HG03108 (cell line): ENCODE measurements around the gene CFAP73.
"Not testable (repeated sequence)": the region's sequence is repeated elsewhere in the genome, so short reads cannot be mapped to it uniquely, and the experiment has no call there.

Source experiments
- ATAC-seq: cut with Tn5 transposase; IDR thresholded peaks from one replicate; pipeline ENCODE4 v1.9.1; 2021; ENCODE audit warnings: moderate library complexity; ENCODE audit not compliant: unreplicated experiment

The CFAP73 gene

GRCh38 chr12:113149361-113150150 lies at the start of gene CFAP73:
Gene CFAP73 (plus strand): TSS chr12:113149724. CDS start chr12:113149858, 134 bp downstream.
- ATAC-seq = no peak

- ATAC-seq = no peak
These were observed 49.8 kb upstream of the CFAP73 start for GRCh38 chr12:113099764-113100163.

DNA sequence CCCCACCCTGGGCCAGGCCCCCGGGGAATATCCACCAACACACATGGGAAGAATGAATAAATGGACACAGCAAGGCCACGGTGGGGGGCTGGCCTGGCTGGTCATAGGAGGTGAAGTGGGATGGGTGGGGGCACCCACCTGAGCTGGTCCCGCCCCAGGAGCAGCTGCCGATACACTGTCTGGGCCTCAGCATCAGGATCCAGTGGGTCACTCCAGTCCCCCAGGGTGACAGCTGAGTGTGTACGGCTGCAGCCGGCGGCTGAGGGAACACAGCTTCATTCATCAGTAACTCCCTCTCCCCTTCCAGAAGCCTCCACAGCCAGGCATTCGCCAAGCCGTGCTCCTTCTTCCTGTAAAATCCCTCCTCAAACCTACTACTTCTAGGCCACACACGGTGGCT lies 47.8 kb upstream of the CFAP73 start:
- ATAC-seq = no peak

GRCh38 chr12:113102811-113103210 lies 46.7 kb upstream of the CFAP73 start:
- ATAC-seq = no peak

DNA sequence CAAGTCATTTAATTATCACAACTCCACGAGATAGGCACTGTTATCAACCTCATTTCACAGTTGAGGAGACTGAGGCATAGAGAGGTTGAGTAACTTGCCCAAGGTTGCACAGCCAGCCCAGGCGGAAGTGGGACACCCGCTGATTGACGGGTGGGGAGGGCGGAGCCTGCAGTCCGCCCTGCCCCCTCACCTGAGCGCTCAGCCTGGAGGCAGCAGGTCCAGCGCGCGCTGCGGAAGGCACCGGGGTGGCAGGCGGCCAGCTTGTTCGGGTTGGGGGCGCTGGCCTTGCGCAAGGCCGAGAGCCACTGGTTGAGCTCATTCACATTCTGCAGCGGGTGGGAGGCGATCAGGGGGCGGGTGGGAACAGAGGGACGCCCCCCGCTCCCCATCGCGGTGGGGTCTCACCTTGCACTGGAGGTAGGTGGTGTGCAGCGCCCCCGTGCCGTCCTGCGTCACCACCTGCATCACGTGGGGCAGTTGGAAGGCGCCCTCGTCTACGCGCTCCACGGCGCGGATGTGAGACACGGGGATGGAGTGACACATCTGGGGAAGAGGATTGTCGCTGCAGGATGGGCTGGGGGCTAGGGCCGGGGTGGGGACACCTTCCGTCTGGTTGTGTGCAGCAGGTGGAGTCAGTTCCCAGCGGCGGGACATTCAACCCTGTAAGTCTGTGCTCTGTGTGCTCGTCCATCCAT lies 45.6 kb upstream of the CFAP73 start:
- ATAC-seq = no peak

- no peak for ATAC-seq
These were observed 44.5 kb upstream of the CFAP73 start for GRCh38 chr12:113104953-113105510.

DNA sequence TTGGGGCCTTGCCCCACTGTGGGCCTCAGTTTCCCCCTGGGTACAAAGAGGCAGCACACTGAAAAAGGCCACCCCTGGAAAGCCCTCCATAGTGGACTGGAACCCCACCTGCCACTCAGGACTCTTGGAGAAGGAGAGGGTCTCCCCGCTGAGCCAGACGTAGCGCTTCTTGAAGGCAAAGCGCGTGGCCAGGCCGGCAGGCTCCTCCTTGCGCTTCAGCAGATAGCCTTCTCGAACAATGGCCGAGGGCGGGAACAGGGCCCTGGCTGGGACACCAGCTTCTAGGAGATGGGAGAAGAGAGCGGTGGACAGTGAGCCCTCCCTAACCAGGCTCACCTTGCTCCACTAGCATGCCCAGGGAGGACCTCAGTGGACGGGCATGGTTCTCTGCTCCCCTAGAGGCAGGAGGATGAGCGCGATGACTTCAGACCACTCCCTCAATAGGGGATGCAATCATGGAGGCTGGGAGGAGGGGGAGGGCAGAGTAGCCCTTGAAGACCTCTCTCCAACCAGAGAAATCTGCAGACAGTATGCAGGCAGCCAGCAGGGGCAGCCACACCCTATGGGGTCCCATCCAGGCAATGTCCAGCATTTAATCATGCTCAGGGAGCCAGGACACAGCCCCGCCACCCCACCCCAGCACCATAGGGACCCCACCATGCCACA lies 43.8 kb upstream of the CFAP73 start:
- no peak for ATAC-seq

- ATAC-seq = no peak
These were observed 43.2 kb upstream of the CFAP73 start for GRCh38 chr12:113106361-113106760.

- ATAC-seq = no peak
These were observed 41.2 kb upstream of the CFAP73 start for GRCh38 chr12:113108308-113108707.

DNA sequence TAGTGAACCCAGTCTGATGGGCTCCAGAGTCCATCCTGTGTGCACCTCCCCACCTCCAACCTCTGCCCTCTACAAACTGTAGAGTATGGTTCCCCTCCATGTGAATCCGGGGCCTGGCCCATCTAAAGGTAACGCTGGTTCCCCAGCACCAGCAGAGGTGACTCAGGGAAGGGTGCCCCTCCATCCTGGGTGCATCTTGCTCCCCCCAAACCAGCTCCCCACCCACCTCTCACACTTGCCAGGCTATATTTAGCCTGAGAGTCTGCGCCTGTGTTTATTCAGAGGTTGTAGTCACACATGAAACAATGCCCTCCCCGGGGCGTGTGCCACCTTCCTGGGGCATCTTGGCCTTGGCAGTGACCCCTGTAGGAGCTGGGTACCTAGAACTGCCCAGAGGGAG lies 40.2 kb upstream of the CFAP73 start:
- ATAC-seq = no peak

DNA sequence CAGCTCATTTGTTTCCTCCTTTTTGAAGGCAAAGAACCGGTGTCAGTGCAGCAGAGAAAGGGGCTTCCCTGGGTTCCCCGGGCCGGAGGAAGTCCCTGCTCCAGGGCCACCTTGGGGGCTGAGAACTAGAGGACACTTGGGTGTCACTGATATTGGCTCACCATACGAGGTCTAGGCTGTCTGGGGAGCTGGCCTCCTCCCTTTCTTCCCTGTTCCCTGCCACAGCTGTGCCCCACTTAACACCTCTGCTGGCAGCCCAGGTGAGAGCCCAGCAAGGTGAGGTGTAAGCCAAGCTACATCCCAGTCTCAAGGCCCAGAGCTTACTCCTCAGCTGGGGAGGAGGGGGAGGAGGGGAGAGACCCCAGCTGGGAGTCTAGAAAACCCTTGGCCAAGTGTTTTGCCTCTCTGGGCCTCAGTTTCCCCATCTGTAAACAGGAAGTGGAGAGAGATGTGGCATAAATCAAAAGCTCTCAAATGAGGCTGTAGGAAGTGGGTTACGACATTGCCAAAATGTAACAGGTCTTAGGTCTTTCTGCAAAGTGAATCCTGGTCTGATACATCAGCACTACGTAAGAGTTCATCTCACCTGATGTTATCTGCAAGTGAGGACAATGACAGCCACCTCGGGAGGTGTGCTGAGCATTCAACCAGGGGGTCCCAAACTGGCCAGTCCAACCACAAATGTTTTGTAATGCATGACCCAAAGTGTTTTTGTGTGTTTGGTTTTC lies 39.5 kb upstream of the CFAP73 start:
- ATAC-seq = no peak

- ATAC-seq = no peak
These were observed 38.3 kb upstream of the CFAP73 start for GRCh38 chr12:113111247-113111646.

GRCh38 chr12:113112043-113112899 lies 37.3 kb upstream of the CFAP73 start:
- ATAC-seq = no peak

DNA sequence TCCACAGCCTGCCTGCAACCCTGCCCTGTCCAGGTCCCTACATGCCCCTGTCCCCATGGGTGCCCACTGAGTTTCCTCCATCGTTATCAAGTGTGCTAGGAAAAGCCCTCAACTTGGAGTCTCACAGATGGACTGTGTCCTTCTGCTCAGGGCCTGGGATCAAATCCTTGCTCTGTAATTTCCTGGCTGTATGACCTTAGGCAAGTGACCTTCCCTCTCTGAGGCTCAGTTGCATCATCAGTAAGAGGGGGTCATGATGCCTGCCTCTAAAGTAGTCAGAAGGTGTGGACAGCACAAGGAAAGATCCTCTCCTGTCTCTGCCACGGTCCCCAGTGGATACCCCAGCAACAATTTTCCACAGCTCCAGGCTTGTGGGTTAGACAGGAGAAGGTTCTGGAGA lies 36.1 kb upstream of the CFAP73 start:
- ATAC-seq = no peak

DNA sequence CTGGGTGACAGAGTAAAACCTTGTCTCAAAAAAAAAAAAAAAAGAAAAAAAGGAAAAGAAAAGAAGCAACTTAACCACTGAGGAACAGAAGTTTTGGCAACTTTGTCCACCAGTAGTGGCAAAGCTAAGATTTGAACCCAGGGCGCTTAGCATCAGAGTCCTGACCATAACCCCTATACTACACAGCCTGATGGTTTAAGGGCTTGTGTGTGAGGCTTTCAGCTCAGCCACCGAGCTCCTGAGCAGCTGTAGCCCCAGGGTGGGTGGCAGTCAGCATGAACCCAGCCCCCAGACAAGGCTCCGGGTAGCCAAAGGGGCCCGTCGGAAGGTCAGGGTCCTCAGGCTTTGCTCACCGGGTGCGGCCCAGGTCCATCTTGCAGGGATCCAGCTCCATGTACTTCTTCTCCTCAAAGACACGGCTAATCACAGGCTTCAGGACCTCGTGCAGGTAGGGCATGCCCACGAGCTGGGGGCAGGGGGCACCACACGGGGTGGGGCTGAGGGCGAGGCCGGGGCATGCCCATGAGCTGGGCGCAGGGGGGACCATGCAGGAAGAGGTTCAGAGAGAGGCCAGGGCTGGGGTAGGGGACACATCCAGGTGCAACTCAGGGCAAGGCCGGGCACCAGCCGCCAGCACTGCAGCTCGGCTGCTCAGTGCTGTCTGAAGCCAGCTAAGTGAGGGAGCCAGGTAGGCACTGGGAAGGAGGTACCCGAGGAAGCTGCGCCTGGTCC lies 34.9 kb upstream of the CFAP73 start:
- no peak for ATAC-seq

GRCh38 chr12:113115455-113116126 lies 33.9 kb upstream of the CFAP73 start:
- ATAC-seq = no peak

DNA sequence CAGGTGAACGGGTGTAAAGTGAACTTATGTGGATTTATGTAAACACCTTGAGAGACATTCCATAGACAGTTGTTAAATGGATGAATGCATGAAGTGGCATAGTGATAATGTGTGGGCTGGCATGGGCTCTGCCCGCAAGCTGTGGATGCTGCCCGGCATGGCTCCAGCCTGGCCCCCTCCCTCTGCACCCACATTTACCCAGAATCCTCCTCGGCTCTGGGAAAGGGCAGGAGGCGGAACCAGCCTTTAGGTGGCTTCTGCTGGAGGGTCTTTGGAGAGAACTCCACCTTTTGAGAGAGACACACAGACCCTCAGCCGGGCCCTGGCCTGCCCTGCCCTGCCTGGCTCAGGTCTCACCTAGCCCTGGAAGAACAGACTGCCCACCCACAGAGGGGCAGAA lies 32.6 kb upstream of the CFAP73 start:
- ATAC-seq = no peak

DNA sequence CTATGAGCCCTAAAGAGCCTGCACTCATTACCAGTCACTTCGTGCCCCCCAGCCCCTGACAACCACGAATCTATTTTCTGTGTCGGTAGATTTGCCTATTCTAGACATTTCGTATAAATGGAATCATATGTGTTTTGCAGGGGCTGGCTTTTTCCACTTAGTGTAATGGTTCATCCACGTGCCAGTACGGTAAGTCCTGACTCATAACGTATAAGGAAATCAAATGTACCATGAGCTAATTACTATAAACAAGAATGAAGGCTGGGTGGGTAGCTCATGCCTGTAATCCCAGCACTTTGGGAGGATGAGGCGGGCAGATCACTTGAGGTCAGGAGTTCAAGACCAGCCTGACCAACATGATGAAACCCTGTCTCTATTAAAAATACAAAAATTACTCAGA lies 31.8 kb upstream of the CFAP73 start:
- not testable (repeated sequence) for ATAC-seq

DNA sequence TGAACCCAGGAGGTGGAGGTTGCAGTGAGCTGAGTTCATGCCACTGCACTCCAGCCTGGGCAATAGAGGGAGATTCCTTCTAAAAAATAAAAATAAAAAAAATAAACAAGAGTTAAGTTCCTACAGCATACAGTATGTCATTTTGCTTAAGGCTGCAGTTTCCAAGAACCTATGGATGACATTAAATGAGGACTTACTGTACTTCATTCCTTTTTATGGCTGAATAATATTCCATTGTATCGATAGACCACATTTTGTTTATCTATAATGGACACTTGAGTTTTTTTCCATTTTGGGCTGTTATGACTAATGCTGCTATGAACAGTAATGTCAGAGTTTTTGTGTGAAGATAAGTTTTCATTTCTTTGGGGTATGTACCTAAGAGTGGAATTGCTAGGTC lies 31.4 kb upstream of the CFAP73 start:
- ATAC-seq = no peak
